GM19023 (cell line): ENCODE measurements around the gene RIN1.
"Not testable (repeated sequence)": the region's sequence is repeated elsewhere in the genome, so short reads cannot be mapped to it uniquely, and the experiment has no call there.

Source experiments
- ATAC-seq: cut with Tn5 transposase; IDR thresholded peaks from one replicate; pipeline ENCODE4 v1.9.1; 2021; ENCODE audit warnings: mild to moderate bottlenecking, moderate library complexity; ENCODE audit not compliant: unreplicated experiment

The RIN1 gene

GRCh38 chr11:66321606-66322005 lies 14.6 kb downstream of the RIN1 start:
- ATAC-seq, result no peak

GRCh38 chr11:66320748-66321147 lies 15.5 kb downstream of the RIN1 start:
- ATAC-seq, result not testable (repeated sequence)

- ATAC-seq, result not testable (repeated sequence)
These were observed 15.9 kb downstream of the RIN1 start for GRCh38 chr11:66320289-66320688.

- ATAC-seq, result no peak
These were observed 17.6 kb downstream of the RIN1 start for GRCh38 chr11:66318600-66318970.

- no peak for ATAC-seq
These were observed 18.3 kb downstream of the RIN1 start for GRCh38 chr11:66317723-66318599.

GRCh38 chr11:66317322-66317722 lies 18.9 kb downstream of the RIN1 start:
- no peak for ATAC-seq

- no peak for ATAC-seq
These were observed 19.4 kb downstream of the RIN1 start, which contains the start of gene CD248 for GRCh38 chr11:66316849-66317251. TSS of gene CD248 (minus strand) at chr11:66317044. CDS start at chr11:66317027, 17 bp downstream.

GRCh38 chr11:66315921-66316811 lies 20.1 kb downstream of the RIN1 start:
- ATAC-seq, result no peak

GRCh38 chr11:66315498-66315885 lies 20.7 kb downstream of the RIN1 start:
- no peak for ATAC-seq

GRCh38 chr11:66314561-66315497 lies 21.4 kb downstream of the RIN1 start:
- no peak for ATAC-seq

- no peak for ATAC-seq
These were observed 22.1 kb downstream of the RIN1 start for GRCh38 chr11:66314186-66314501.

GRCh38 chr11:66313321-66314185 lies 22.7 kb downstream of the RIN1 start:
- ATAC-seq, result no peak

GRCh38 chr11:66312549-66313320 lies 23.5 kb downstream of the RIN1 start:
- ATAC-seq, result peak; percentile 50

GRCh38 chr11:66311965-66312548 lies 24.2 kb downstream of the RIN1 start:
- peak; percentile 68 for ATAC-seq

- no peak for ATAC-seq
These were observed 24.7 kb downstream of the RIN1 start for GRCh38 chr11:66311470-66311964.

- ATAC-seq, result not testable (repeated sequence)
These were observed 25.3 kb downstream of the RIN1 start for GRCh38 chr11:66310803-66311440.

GRCh38 chr11:66310324-66310723 lies 25.9 kb downstream of the RIN1 start:
- ATAC-seq, result no peak

GRCh38 chr11:66309475-66309874 lies 26.8 kb downstream of the RIN1 start:
- no peak for ATAC-seq
